Stomach (tissue), 9 donors: ENCODE measurements around the gene ATP12A. TPM values are rescaled to one million over a fixed set of nuclear protein-coding genes. Genes with fewer than 3 reads are reported as not detected.

Source experiments
- DNase-seq, 2 donors: peaks; one replicate each; pipeline versions ENCODE4 v3.0.0 to v3.0.0-alpha.2; 2013 to 2019
- H3K27ac ChIP-seq, 5 donors: fragments of 200-600 bp in 4 of 5; sonication (generic) in 4 of 5; one replicate each; pipeline ENCODE4 v1.5.1; 2013 to 2019; ENCODE audit warnings: mild to moderate bottlenecking in 1 of 5, moderate library complexity in 1 of 5
- H3K27me3 ChIP-seq, 3 donors: fragments of 200-600 bp; sonication (generic); one replicate each; pipeline ENCODE4 v1.5.1; 2017 to 2019; ENCODE audit warnings: mixed run types in 1 of 3
- H3K36me3 ChIP-seq, 4 donors: fragments of 200-600 bp; sonication (generic); 1 replicate in 3 of 4; 2 replicates in 1 of 4; pipeline ENCODE4 v1.5.1; 2016 to 2019
- H3K4me1 ChIP-seq, 4 donors: fragments of 200-600 bp; sonication (generic); one replicate each; pipeline ENCODE4 v1.5.1; 2016 to 2019
- H3K4me3 ChIP-seq, 4 donors: fragments of 200-600 bp; sonication (generic) in 3 of 4; one replicate each; pipeline ENCODE4 v1.5.1; 2016 to 2019; ENCODE audit warnings: mild to moderate bottlenecking in 1 of 4
- H3K9me3 ChIP-seq, 4 donors: fragments of 200-600 bp; sonication (generic); one replicate each; pipeline ENCODE4 v1.5.1; 2016 to 2019
- EP300 ChIP-seq: sonication (generic); formaldehyde crosslinking; IDR thresholded peaks from one replicate; pipeline ENCODE4 v1.6.1; 2017; ENCODE audit warnings: antibody characterized with exemption
- POLR2A ChIP-seq, 4 donors: fragments of 450-650 bp; IDR thresholded peaks; one replicate each; pipeline ENCODE4 v1.6.1; 2016; ENCODE audit warnings: antibody characterized with exemption in 4 of 4, control low read depth in 2 of 4, mild to moderate bottlenecking in 1 of 4, moderate library complexity in 1 of 4
- POLR2AphosphoS5 ChIP-seq, 3 donors: sonication (generic); formaldehyde crosslinking; IDR thresholded peaks; one replicate each; pipeline ENCODE4 v1.6.1; 2016; ENCODE audit warnings: antibody characterized with exemption in 3 of 3
- WGBS, 5 donors: extraction: QIAGEN DNeasy Blood & Tissue Kit in 3 of 5; methylation state at CpG; one replicate each; pipeline versions ENCODE4 v1.1.5 to v1.1.7; 2013 to 2018; 5-methylcytosine and 5-hydroxymethylcytosine counted together
- intact Hi-C: fragments of 100-400 bp; cut with DNase I; formaldehyde crosslinking; loops from one replicate; pipeline ENCODE4 v1.15.1; 2023; ENCODE audit warnings: low total_unique reads
- polyA plus RNA-seq, 3 donors: library from polyadenylated mRNA; stranded (reverse); fragments of 200-250 nt; gene quantifications; one replicate each; pipeline ENCODE4 v1.2.3, GENCODE V29; 2013
- total RNA-seq, 5 donors: library from RNA; depleted of rRNA; stranded (reverse); fragments of >200 nt; gene quantifications; one replicate each; pipeline versions ENCODE4 v1.1.0 to v1.2.3, GENCODE V29; 2014 to 2016
- TF ChIP-seq, protein P1 (sequence below), 7 experiments: fragments of 450-650 bp in 4 of 7; fragments of 200-600 bp in 3 of 7; sonication (generic) in 3 of 7; IDR thresholded peaks; one replicate each; pipeline ENCODE4 v1.5.1; 2016 to 2019; ENCODE audit warnings: antibody characterized with exemption in 7 of 7, control low read depth in 2 of 7, mild to moderate bottlenecking in 1 of 7
- donor health status: healthy with polysubstance abuse.
- donor health status: Bipolar disorder and iron deficiency.
- donor health status: healthy.

The ATP12A gene
- total and polyA plus RNA-seq, 8 donors = 0.08 TPM; not detected in 7

- no peak overlapping the region for H3K27ac ChIP-seq
- 88 to 100% (median 100%) methylated on average over 1 of the region's 1 CpG for WGBS, 5 donors
- H3K27me3 ChIP-seq = peaks cover 0 to 58% (median 30%) of the 10 kb centered on the region in 3 donors
- DNase-seq = no peak
- no peaks in the 10 kb centered on the region for H3K36me3 ChIP-seq
- no peak overlapping the region for H3K4me3 ChIP-seq
- intact Hi-C loops = no loop called here
- H3K9me3 ChIP-seq = no peaks in the 10 kb centered on the region
- no peak for TF ChIP-seq POLR2AphosphoS5 (IDR thresholded peaks at IDR 0.05)
- TF ChIP-seq POLR2A (IDR thresholded peaks at IDR 0.05) = no peak
- TF ChIP-seq, protein P1, sequence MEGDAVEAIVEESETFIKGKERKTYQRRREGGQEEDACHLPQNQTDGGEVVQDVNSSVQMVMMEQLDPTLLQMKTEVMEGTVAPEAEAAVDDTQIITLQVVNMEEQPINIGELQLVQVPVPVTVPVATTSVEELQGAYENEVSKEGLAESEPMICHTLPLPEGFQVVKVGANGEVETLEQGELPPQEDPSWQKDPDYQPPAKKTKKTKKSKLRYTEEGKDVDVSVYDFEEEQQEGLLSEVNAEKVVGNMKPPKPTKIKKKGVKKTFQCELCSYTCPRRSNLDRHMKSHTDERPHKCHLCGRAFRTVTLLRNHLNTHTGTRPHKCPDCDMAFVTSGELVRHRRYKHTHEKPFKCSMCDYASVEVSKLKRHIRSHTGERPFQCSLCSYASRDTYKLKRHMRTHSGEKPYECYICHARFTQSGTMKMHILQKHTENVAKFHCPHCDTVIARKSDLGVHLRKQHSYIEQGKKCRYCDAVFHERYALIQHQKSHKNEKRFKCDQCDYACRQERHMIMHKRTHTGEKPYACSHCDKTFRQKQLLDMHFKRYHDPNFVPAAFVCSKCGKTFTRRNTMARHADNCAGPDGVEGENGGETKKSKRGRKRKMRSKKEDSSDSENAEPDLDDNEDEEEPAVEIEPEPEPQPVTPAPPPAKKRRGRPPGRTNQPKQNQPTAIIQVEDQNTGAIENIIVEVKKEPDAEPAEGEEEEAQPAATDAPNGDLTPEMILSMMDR (IDR thresholded peaks at IDR 0.05) = no peak
- TF ChIP-seq EP300 = no peak
- H3K4me1 ChIP-seq = peaks cover 12 to 33% (median 17%) of the 10 kb centered on the region in 4 donors
Measured at GRCh38 chr13:24681930-24682329, 1.7 kb downstream of the ATP12A start.

DNA sequence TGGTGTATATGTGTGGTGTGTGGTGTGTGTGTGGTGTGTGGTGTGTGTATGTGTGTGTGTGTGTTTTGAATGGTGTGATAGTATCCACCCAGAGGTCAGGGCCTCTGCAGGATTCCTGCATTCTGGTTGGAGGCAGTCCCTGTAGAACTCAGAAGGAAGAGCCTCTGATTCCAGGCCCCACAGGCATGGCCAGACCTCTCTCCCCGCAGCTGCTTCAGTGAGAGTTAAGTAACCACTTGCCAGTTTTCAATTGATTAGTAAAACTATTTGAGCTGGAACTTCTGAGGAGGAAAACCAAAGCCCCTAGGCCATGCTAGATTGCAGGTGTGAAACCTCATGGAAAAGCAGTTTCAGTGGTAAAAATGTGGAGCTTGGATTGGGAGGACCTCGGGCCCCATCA is 2.1 kb downstream of the ATP12A start:
- Histone ChIP-seq H3K27me3 (peaks cover 0 to 56% (median 26%) of the 10 kb centered on the region in 3 donors), H3K36me3 (no peaks in the 10 kb centered on the region), H3K27ac (no peak overlapping the region), H3K9me3 (no peaks in the 10 kb centered on the region), H3K4me3 (no peak overlapping the region), H3K4me1 (peaks cover 12 to 33% (median 17%) of the 10 kb centered on the region in 4 donors)
- intact Hi-C loops = no loop called here
- no peak for TF ChIP-seq POLR2A (IDR thresholded peaks at IDR 0.05)
- TF ChIP-seq, protein P1 (IDR thresholded peaks at IDR 0.05) = no peak
- no peak for TF ChIP-seq POLR2AphosphoS5 (IDR thresholded peaks at IDR 0.05)
- 18 to 71% (median 46%) methylated on average over 1 to 2 of the region's 2 CpGs for WGBS, 5 donors
- DNase-seq = no peak

DNA sequence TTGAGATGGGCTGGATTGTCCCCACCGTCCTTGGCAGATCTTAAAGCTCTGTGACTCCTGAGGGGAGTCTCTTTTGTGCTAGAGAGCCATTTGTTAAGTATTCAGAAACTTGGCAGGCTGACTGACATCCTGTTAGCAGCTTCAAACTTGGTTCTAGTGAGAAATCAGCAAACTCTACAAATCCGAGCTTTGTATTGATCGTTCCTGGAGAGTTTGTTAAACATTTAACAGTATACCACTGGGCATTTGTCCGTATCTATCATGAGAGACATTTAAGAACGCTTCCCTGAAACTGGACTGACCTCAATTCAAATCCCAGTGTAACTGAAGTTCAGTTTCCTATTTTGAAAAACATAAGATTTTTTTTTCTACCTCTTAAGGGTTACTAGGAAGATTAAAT is 3.1 kb downstream of the ATP12A start:
- Histone ChIP-seq H3K4me1 (peaks cover 12 to 33% (median 17%) of the 10 kb centered on the region in 4 donors), H3K27me3 (peaks cover 0 to 50% (median 20%) of the 10 kb centered on the region in 3 donors), H3K9me3 (no peaks in the 10 kb centered on the region), H3K27ac (no peak overlapping the region), H3K36me3 (no peaks in the 10 kb centered on the region), H3K4me3 (no peak overlapping the region)
- no peak for DNase-seq
- intact Hi-C loops = no loop called here
- 39 to 54% (median 44%) methylated on average over 5 of the region's 5 CpGs for WGBS, 5 donors
- TF ChIP-seq POLR2A (IDR thresholded peaks at IDR 0.05) (no peak), EP300 (no peak), POLR2AphosphoS5 (IDR thresholded peaks at IDR 0.05) (no peak)
- TF ChIP-seq, protein P1 (IDR thresholded peaks at IDR 0.05) = no peak

DNA sequence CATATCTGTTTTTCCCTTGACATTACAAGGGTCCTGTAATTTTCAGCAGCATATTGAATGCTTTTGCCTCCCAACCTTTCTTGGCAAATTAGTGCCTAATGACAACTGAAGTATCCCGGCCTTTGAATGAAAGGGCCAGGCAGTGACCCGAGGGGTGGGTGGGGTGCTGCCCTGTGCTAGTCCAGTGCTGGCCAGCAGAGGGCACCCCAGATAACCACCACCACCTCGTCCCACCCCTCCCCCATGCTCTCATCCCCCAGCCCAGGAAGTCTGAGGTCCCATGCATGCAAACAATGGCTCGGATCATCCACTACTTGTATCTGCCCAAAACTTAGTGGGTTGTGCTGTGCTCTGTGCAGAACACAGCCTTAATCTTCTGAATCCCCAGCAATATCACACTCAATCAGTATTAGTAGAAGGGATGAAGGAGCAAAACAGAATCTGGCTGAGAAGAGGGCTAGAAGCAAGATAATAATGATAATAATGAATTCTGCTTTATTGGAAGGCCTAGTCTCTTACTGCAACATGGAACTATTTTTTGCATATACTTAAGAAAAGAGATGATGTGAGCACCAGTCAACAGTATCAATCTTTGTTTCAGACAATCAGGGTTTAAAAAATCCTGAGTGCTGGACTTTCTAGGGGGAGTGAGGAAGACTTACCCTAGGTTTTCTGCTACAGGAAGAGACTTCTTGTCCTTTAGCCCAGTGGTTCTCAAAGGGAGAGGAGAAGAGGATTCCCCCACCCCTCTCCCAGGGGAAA is 3.8 kb downstream of the ATP12A start:
- H3K36me3 ChIP-seq = no peaks in the 10 kb centered on the region

More for the DNA sequence above, 3.8 kb downstream of the ATP12A start:
- Histone ChIP-seq H3K4me3 (no peak overlapping the region), H3K9me3 (no peaks in the 10 kb centered on the region), H3K4me1 (peaks cover 12 to 33% (median 17%) of the 10 kb centered on the region in 4 donors), H3K27me3 (peaks cover 0 to 48% (median 20%) of the 10 kb centered on the region in 3 donors), H3K27ac (no peak overlapping the region)
- DNase-seq = peak; percentile 63 to 77
- intact Hi-C loops = no loop called here
- TF ChIP-seq, protein P1 (IDR thresholded peaks at IDR 0.05) = peak in 5 of 7 experiments; percentile 41 to 85 (median 75)
- no peak for TF ChIP-seq POLR2AphosphoS5 (IDR thresholded peaks at IDR 0.05)
- WGBS, 5 donors = 0 to 10% (median 4%) methylated on average over 4 of the region's 4 CpGs
